GM11168 (cell line): ENCODE data around the gene TOMT.
"Not testable (repeated sequence)": the region's sequence is repeated elsewhere in the genome, so short reads cannot be mapped to it uniquely, and the experiment has no call there.

Experiments
- in situ Hi-C: fragments of 300-500 bp; cut with MboI; formaldehyde crosslinking; loops from one replicate; pipeline ENCODE4 v1.12.0; 2022; ENCODE audit warnings: low sequenced_read_pairs; ENCODE audit not compliant: unreplicated experiment

Gene TOMT

GRCh38 chr11:72123117-72123653 is 17.5 kb downstream of the TOMT start:
- in situ Hi-C loops: no loop called here

GRCh38 chr11:72124046-72124445 is 18.3 kb downstream of the TOMT start:
- in situ Hi-C loops: no loop called here

- in situ Hi-C loops: no loop called here
Observed at GRCh38 chr11:72125956-72126355, 20.2 kb downstream of the TOMT start.

- in situ Hi-C loops: no loop called here
Observed at GRCh38 chr11:72127923-72128322, 22.2 kb downstream of the TOMT start.

GRCh38 chr11:72129381-72129780 is 23.7 kb downstream of the TOMT start:
- in situ Hi-C loops: no loop called here

GRCh38 chr11:72132646-72133045 is 26.9 kb downstream of the TOMT start:
- in situ Hi-C loops: no loop called here

GRCh38 chr11:72135473-72135872 is 29.7 kb downstream of the TOMT start, which contains the start of gene FOLR3:
Gene FOLR3 (plus strand): TSS chr11:72135725. CDS start chr11:72135953, 228 bp downstream.
- in situ Hi-C loops: not testable (repeated sequence)

GRCh38 chr11:72135891-72136683 is 30.4 kb downstream of the TOMT start:
- in situ Hi-C loops: no loop called here

GRCh38 chr11:72136684-72137262 is 31.0 kb downstream of the TOMT start:
- in situ Hi-C loops: no loop called here

GRCh38 chr11:72138821-72139390 is 33.2 kb downstream of the TOMT start:
- in situ Hi-C loops: no loop called here

- in situ Hi-C loops: no loop called here
Observed at GRCh38 chr11:72139500-72139899, 33.8 kb downstream of the TOMT start.

GRCh38 chr11:72140661-72141060 is 34.9 kb downstream of the TOMT start:
- in situ Hi-C loops: no loop called here

- in situ Hi-C loops: no loop called here
Observed at GRCh38 chr11:72141066-72141465, 35.3 kb downstream of the TOMT start.

- in situ Hi-C loops: not testable (repeated sequence)
Observed at GRCh38 chr11:72142086-72142485, 36.4 kb downstream of the TOMT start.

- in situ Hi-C loops: not testable (repeated sequence)
Observed at GRCh38 chr11:72142543-72142942, 36.8 kb downstream of the TOMT start.

GRCh38 chr11:72144807-72145565 is 39.3 kb downstream of the TOMT start:
- in situ Hi-C loops: no loop called here

- in situ Hi-C loops: no loop called here
Observed at GRCh38 chr11:72146625-72147024, 40.9 kb downstream of the TOMT start.

GRCh38 chr11:72150882-72151281 is 45.2 kb downstream of the TOMT start:
- in situ Hi-C loops: no loop called here

GRCh38 chr11:72153874-72154273 is 48.1 kb downstream of the TOMT start:
- in situ Hi-C loops: not testable (repeated sequence)

GRCh38 chr11:72154816-72155215 is 49.1 kb downstream of the TOMT start:
- in situ Hi-C loops: no loop called here
